GM12865 (cell line): ENCODE data around the gene THBS2.
"Not testable (repeated sequence)": the region's sequence is repeated elsewhere in the genome, so short reads cannot be mapped to it uniquely, and the experiment has no call there.

ENCODE experiments used
- DNase-seq: peaks from one replicate; pipeline ENCODE4 v3.0.0; 2010; ENCODE audit warnings: low read depth
- H3K4me3 ChIP-seq: 2 replicates; pipeline ENCODE4 v1.5.1; 2011; ENCODE audit warnings: mild to moderate bottlenecking, low read depth, low read length, control low read depth
- CTCF ChIP-seq: IDR thresholded peaks from 2 replicates; pipeline ENCODE4 v1.5.1; 2011; ENCODE audit warnings: low read length, control low read depth, low read depth, inconsistent platforms; ENCODE audit not compliant: insufficient read depth; ENCODE audit errors: missing control alignments

The THBS2 gene

GRCh38 chr6:169274781-169275180 lies 21.1 kb upstream of the THBS2 start:
- no peak overlapping the region for H3K4me3 ChIP-seq
- DNase-seq: no peak
- TF ChIP-seq CTCF: no peak

- no peak for TF ChIP-seq CTCF
- H3K4me3 ChIP-seq: no peak overlapping the region
- no peak for DNase-seq
Observed at GRCh38 chr6:169273511-169273910, 19.9 kb upstream of the THBS2 start.

DNA sequence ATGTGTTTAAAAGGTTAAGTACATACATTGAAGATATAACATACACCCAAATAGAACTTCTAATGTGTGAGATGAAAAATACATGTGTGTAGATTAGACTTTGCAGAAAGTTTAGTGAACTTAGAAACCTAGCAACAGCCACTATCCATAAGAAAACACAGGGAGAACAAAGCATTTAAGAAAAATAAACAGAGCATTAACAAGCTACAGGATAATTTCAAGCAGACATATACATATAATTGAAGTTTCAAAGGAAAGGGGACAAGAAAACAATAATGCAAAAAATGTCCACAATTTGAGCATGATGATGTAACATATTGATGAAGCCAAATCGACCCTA lies 18.2 kb upstream of the THBS2 start:
- no peak overlapping the region for H3K4me3 ChIP-seq
- no peak for DNase-seq
- TF ChIP-seq CTCF: no peak

DNA sequence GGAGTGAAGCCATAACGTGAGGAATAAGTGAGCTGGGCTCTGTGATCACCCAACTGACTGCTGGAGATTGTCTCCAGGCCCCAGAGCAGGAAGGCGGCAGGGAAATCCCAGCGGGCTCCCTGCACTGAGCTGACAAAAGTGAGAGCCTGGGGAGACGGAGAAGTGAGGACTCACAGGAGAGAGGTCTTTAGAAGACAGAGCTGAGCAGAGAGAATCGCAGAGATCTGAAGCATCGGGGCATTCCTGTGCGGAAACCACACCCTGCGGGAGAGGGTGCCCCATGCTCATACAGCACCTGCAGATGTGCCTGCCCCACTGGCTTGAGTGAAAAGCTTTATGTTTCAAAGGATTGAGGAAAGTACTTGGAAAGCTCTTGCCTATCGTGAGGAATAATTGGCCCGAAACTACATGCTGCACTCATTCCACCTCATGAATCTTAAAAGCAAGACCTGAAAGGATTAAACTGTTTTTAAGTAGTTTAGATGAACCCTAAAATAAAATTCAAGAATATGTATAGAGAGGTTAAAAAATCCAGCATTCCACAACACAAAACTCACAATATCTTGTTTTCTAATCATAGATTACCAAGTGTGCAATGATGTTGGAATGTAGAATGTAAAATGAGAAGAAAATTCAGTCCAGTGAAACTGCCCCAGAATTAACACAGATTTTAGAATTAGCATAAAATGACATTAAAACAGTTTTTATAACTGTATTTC lies 17.7 kb upstream of the THBS2 start:
- DNase-seq: no peak
- no peak overlapping the region for H3K4me3 ChIP-seq
- no peak for TF ChIP-seq CTCF

DNA sequence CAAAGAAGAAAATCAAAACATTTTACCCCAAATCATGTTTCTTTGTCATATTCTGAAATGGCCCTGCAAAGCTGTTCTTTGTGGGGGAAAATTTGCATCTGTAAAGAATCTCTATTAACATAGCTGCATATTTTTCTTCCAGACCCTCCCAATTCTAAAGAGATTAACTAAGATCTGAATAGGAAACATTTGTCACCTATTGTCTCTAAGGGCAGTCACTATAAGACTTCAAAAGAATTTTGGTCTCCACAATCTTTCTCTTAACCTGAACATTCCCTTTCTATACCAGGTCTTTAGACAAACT lies 16.4 kb upstream of the THBS2 start:
- not testable (repeated sequence) for H3K4me3 ChIP-seq, DNase-seq

GRCh38 chr6:169269180-169270076 lies 15.8 kb upstream of the THBS2 start:
- TF ChIP-seq CTCF: no peak
- H3K4me3 ChIP-seq: no peak overlapping the region
- no peak for DNase-seq

DNA sequence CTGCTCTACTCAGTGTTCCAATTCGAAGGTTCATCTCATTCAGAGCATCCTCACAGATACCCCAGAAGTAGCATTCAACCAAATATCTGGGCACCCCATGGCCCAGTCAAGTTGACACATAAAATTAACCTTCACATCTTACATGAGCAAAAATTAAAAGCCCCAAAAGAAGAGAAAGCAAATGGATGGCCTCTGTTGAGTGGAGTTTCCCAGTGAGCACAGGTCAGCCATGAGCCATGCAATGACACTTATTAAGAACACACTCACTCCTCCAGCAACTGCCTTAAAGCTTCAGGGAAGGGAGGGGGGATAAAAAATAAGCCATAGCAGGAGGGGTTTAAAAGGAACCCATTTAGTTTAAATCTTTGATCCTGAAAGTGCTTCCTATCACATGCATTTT lies 14.6 kb upstream of the THBS2 start:
- H3K4me3 ChIP-seq: no peak overlapping the region
- no peak for TF ChIP-seq CTCF
- no peak for DNase-seq
